Measurements from ENCODE around the gene PPOX. TPM values are rescaled to one million over a fixed set of nuclear protein-coding genes. Genes with fewer than 3 reads are reported as not detected.

PPOX gene
- total RNA-seq, 2 donors from 2014 or later: 13.4 to 14.3 TPM

DNA sequence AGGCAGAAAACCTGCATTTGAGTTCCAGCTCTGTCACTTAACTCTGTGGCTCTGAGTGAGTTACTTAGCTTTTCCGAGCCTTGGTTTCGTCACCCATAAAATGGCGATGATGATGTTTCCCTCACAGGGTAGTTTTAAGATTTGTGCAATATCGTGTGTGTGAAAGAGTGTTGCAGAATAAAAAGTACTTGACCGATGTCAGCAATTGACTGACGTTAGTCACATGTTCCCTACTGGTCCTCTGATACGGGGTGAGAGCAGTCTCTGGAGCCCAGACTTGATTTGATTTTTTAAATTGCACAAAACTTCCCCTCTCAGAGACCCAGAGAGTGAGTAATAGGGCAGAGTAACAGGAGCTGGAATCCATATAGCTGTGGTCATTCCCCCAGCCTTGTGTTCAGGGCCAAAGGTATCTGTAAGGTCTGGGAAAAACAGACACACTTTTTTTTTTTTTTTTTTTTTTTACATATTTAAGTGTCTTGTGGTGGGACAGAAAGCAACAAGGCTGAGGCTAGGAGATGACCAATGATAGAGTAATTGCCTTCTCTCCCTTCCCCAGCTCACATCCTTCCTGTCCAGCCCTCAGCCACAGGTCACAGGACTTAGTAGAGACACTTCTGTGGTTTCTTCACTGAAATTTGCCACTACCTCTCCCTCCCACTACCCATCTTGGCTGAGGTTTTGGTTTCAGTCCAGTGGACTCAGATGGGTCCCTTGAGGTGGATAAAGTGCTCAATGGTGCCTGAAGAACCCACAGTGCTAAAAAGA is 50.9 kb downstream of the PPOX start:
- Histone ChIP-seq H3K4me3 (peak overlapping the region; percentile 2), H3K36me3 (peaks cover 20% of the 10 kb centered on the region)
- no peak for DNase-seq

DNA sequence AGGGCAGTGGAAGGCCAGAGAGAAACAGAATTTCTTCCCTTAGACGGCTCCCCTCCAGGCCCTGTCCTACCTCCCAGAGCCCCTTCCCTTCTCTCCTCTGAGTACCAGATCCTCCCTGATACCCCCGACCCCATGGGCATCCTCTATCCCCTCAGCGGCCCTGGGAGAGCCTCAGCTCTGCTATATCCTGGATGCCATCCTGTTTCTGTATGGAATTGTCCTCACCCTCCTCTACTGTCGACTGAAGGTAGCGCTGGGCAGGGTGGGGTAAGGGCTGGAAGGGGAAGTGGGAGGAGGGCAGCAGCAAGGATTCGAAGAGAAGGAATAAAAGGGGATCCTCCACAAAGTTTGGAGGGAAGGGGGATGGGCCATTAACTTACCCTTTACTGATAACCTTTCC is 51.6 kb downstream of the PPOX start:
- Histone ChIP-seq H3K4me1 (no peaks in the 10 kb centered on the region), H3K36me3 (peaks cover 13% of the 10 kb centered on the region), H3K27ac (peak overlapping the region; percentile 72), H3K4me3 (no peak overlapping the region), H3K9ac (ENCODE audit: low read depth in 2 of 2, low read length in 2 of 2) (no peak overlapping the region), H3K27me3 (no peaks in the 10 kb centered on the region), H3K9me3 (no peaks in the 10 kb centered on the region)
- intact Hi-C loops (cut with DNase I): no loop called here
- DNase-seq: no peak
- TF ChIP-seq, protein P1, sequence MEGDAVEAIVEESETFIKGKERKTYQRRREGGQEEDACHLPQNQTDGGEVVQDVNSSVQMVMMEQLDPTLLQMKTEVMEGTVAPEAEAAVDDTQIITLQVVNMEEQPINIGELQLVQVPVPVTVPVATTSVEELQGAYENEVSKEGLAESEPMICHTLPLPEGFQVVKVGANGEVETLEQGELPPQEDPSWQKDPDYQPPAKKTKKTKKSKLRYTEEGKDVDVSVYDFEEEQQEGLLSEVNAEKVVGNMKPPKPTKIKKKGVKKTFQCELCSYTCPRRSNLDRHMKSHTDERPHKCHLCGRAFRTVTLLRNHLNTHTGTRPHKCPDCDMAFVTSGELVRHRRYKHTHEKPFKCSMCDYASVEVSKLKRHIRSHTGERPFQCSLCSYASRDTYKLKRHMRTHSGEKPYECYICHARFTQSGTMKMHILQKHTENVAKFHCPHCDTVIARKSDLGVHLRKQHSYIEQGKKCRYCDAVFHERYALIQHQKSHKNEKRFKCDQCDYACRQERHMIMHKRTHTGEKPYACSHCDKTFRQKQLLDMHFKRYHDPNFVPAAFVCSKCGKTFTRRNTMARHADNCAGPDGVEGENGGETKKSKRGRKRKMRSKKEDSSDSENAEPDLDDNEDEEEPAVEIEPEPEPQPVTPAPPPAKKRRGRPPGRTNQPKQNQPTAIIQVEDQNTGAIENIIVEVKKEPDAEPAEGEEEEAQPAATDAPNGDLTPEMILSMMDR (IDR thresholded peaks at IDR 0.05): no peak

More for the DNA sequence above, 50.9 kb downstream of the PPOX start:
- intact Hi-C loops (cut with DNase I): no loop called here
- Histone ChIP-seq H3K27me3 (no peaks in the 10 kb centered on the region), H3K9me3 (no peaks in the 10 kb centered on the region), H3K4me1 (no peaks in the 10 kb centered on the region), H3K27ac (peak overlapping the region; percentile 72), H3K9ac (ENCODE audit: low read depth in 2 of 2, low read length in 2 of 2) (peak overlapping the region in 1 of 2 donors; percentile 29)
- TF ChIP-seq, protein P1 (IDR thresholded peaks at IDR 0.05): no peak

DNA sequence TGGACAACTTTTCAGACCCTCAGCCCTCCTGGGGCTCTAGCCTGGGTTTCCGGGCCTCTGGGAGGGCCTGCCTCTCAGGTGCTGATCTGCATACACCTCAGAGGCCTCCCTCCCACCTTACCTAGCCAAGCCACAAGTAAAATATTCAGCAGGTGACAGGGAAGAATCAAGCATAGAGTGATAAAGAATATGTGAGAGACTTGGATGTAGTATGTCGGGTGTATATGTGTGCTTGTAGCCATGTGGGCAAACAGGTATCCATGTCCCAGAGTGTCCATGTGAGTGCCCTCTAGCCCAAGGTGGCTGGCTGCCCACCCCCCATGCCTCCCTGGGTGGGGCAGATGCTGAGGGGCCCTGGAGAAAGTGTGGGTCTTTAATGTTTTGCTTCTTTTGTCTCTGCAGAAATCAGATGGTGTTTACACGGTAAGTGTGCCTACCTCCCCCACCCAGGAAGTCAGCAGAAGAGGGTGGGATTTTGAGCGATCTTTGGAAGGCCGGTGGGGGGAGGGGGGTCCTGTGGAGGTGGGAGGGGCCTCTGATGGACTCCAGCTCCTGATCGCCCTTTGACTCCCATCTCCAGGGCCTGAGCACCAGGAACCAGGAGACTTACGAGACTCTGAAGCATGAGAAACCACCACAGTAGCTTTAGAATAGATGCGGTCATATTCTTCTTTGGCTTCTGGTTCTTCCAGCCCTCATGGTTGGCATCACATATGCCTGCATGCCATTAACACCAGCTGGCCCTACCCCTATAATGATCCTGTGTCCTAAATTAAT is 52.3 kb downstream of the PPOX start:
- Histone ChIP-seq H3K9me3 (no peaks in the 10 kb centered on the region), H3K36me3 (peaks cover 6% of the 10 kb centered on the region), H3K27ac (no peak overlapping the region), H3K27me3 (no peaks in the 10 kb centered on the region), H3K4me3 (no peak overlapping the region), H3K4me1 (no peaks in the 10 kb centered on the region), H3K9ac (ENCODE audit: low read depth in 2 of 2, low read length in 2 of 2) (no peak overlapping the region)
- DNase-seq: no peak
- TF ChIP-seq, protein P1 (IDR thresholded peaks at IDR 0.05): no peak
- intact Hi-C loops (cut with DNase I): no loop called here

DNA sequence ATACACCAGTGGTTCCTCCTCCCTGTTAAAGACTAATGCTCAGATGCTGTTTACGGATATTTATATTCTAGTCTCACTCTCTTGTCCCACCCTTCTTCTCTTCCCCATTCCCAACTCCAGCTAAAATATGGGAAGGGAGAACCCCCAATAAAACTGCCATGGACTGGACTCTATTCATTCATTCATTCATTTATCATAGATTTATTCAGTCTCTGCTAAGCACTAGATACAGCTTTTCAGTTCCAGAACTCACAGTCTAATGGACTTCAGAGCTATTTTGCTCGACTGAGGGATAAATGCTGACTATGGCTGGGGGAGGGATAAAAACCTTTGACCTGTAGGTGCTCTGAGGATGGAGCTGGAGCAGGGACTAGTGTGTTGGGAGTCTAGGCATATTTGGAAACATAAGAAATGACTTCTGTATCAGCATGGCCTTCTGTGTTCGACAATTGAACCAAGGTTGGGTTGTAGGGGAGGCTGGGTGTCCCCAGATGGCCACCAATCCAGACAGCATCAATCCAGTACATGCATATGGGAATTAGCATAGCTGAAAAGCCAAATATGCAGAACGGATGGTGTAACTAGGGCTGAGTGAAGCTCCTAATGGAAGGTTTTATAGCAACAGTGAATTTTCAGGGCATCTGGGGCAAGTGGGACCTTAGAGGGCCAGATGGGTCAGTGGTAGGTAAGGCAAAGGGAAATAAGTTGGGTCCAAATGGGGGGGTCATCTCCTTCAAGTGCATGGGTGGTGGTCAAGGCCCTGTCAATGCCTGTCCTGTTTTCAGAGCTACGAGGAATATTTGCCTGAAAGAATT is 53.1 kb downstream of the PPOX start:
- TF ChIP-seq, protein P1 (IDR thresholded peaks at IDR 0.05): no peak
- DNase-seq: no peak
- no peak overlapping the region for H3K27ac ChIP-seq

DNA sequence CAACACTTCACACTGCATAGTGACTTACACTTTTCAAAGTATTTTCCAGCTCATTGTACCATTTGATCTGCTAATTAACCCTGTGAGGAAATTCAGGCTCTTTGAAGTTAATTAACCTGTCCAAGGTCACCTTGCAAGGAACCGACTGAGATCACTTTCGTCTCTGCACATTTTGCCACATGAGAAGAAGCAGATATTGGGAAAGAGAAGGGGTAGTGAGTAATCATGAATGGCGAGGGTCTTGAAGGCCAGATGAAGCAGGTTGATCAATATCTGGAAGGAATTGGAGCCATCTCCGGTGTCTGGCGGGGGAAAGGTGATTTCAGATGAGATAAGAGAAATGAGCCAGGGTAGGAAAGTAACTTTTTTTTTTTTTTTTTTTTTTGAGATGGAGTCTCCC is 53.8 kb downstream of the PPOX start:
- H3K27me3 ChIP-seq: no peaks in the 10 kb centered on the region
- no peak overlapping the region for H3K9ac ChIP-seq (ENCODE audit: low read depth in 2 of 2, low read length in 2 of 2)
- TF ChIP-seq, protein P1 (IDR thresholded peaks at IDR 0.05): no peak
- intact Hi-C loops (cut with DNase I): no loop called here
- H3K4me3 ChIP-seq: no peak overlapping the region
- no peaks in the 10 kb centered on the region for H3K36me3 ChIP-seq
- DNase-seq: no peak
- no peak overlapping the region for H3K27ac ChIP-seq
- H3K9me3 ChIP-seq: no peaks in the 10 kb centered on the region
- H3K4me1 ChIP-seq: no peaks in the 10 kb centered on the region

More for the DNA sequence above, 53.1 kb downstream of the PPOX start:
- Histone ChIP-seq H3K9ac (ENCODE audit: low read depth in 2 of 2, low read length in 2 of 2) (no peak overlapping the region), H3K9me3 (no peaks in the 10 kb centered on the region), H3K36me3 (no peaks in the 10 kb centered on the region), H3K4me1 (no peaks in the 10 kb centered on the region), H3K27me3 (no peaks in the 10 kb centered on the region), H3K4me3 (no peak overlapping the region)
- intact Hi-C loops (cut with DNase I): no loop called here
